Measurements from ENCODE around the gene EMB.
"Not testable (repeated sequence)": the region's sequence is repeated elsewhere in the genome, so short reads cannot be mapped to it uniquely, and the experiment has no call there.

The EMB gene, protein sequence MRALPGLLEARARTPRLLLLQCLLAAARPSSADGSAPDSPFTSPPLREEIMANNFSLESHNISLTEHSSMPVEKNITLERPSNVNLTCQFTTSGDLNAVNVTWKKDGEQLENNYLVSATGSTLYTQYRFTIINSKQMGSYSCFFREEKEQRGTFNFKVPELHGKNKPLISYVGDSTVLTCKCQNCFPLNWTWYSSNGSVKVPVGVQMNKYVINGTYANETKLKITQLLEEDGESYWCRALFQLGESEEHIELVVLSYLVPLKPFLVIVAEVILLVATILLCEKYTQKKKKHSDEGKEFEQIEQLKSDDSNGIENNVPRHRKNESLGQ

DNA sequence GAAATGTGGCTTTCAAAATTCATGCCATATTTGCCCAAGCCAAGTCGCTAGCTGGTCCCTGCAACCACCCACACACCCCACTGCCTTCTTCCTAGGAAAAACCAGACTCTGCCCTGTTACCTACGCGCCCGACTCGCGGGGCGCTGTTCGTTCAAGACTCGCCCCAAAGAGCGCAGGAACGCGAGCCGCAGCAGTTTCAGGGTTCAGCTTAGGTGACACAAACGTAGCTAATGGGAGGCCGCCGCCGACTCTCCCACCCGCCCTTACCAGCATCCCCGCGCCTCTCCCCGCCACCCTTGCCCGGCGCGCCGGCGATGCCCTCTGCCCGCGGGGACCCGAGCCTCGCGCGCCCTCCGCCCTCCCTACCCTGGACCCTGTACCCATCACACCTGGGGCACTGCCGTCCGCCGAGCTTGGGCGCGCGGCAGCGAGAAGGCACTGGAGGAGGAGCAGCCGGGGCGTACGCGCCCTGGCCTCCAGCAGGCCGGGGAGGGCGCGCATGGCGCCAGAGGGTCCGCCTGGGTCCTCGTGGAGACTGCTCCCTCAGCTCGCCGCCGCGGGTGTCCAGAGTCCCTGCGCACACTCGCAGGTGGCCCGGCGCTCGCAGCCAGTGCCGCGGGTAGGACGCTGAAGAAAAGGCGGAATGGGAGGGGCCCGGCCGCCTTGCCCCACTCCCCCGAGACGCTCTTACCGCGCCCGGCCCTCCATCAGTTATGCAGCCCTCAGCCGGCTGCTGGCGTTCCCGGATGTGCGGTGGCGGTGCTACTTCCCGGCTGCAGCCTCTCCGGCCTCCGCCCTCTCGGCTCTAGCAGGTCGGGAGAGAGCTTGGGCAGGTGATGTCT, at the start of gene EMB:
TSS of gene EMB (minus strand) at position 638 of the 842 bp plus-strand sequence. CDS start at position 501, 137 bp downstream.
- TF ChIP-seq, protein P1, sequence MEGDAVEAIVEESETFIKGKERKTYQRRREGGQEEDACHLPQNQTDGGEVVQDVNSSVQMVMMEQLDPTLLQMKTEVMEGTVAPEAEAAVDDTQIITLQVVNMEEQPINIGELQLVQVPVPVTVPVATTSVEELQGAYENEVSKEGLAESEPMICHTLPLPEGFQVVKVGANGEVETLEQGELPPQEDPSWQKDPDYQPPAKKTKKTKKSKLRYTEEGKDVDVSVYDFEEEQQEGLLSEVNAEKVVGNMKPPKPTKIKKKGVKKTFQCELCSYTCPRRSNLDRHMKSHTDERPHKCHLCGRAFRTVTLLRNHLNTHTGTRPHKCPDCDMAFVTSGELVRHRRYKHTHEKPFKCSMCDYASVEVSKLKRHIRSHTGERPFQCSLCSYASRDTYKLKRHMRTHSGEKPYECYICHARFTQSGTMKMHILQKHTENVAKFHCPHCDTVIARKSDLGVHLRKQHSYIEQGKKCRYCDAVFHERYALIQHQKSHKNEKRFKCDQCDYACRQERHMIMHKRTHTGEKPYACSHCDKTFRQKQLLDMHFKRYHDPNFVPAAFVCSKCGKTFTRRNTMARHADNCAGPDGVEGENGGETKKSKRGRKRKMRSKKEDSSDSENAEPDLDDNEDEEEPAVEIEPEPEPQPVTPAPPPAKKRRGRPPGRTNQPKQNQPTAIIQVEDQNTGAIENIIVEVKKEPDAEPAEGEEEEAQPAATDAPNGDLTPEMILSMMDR (IDR thresholded peaks at IDR 0.05; ENCODE audit: control insufficient read depth, extremely low read depth, insufficient read depth) = peak; percentile 52
- H3K4me3 ChIP-seq (ENCODE audit: low read depth, low read length) = peak within 1 kb of the TSS; percentile 72
- peak; percentile 66 for DNase-seq (ENCODE audit: low read depth)

DNA sequence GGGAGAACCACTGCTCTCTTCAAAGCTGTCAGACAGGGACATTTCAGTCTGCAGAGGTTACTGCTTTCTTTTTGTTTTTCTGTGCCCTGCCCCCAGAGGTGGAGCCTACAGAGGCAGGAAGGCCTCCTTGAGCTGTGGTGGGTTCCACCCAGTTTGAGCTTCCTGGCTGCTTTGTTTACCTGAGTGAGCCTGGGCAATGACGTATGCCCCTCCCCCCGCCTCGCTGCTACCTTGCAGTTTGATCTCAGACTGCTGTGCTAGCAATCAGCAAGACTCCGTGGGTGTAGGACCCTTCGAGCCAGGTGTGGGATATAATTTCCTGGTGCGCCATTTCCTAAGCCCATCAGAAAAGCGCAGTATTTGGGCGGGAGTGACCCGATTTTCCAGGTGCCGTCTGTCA, 48.4 kb upstream of the EMB start:
- H3K4me3 ChIP-seq (ENCODE audit: low read depth, low read length); DNase-seq (ENCODE audit: low read depth): not testable (repeated sequence)

DNA sequence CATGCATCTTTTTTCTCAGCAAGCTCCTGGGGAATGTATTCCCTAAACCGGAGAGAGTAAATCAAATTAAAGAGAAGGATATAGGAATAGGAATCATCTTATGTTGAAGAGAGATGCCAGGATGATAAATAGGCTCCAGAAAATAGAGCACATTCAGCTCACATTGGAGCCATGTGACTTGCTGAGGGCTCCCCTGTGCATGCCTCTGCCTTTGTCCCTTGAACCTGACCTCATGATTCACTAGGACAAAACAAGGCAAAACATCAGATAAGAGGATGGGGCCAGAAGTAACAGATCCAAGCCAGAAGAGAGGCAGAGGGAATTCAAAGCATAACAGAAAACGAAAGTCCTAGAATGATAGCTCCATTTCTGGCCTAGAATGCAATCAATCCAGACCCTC, 37.7 kb upstream of the EMB start:
- not testable (repeated sequence) for H3K4me3 ChIP-seq (ENCODE audit: low read depth, low read length); DNase-seq (ENCODE audit: low read depth)

DNA sequence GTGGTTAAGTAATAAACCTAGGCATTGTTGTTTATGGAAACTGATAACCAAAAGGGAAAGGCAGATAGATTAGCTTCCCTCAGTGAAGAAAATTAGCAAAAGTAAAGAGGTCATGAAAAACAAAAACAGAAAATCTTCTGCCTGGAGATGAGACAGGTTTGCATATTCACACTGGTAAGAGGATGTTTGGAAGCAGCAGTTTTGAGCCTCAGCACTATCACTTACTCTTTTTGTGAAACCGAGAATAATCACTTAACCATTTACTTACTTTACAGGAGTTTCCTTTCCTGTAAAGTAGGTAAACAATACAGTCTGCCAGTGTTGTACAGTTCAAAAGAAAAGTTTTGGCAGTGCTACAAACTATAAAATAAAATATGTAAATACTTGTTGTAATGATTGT, 35.5 kb upstream of the EMB start:
- H3K4me3 ChIP-seq (ENCODE audit: low read depth, low read length) = no peak overlapping the region
- TF ChIP-seq, protein P1 (IDR thresholded peaks at IDR 0.05; ENCODE audit: control insufficient read depth, extremely low read depth, insufficient read depth) = no peak

DNA sequence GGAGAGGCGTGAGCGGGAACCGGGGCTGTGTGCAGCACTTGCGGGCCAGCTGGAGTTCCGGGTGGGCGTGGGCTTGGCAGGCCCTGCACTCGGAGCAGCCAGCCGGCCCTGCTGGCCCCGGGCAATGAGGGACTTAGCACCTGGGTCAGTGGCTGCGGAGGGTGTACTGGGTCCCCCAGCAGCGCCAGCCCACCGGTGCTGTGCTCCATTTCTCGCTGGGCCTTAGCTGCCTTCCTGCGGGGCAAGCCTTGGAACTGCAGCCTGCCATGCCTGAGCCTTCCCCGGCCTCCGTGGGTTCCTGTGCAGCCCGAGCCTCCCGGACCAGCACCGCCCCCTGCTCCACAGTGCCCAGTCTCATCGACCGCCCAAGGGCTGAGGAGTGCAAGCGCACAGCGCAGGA, 23.9 kb upstream of the EMB start:
- not testable (repeated sequence) for H3K4me3 ChIP-seq (ENCODE audit: low read depth, low read length); DNase-seq (ENCODE audit: low read depth)

More for the DNA sequence above, 35.5 kb upstream of the EMB start:
- DNase-seq (ENCODE audit: low read depth) = no peak

DNA sequence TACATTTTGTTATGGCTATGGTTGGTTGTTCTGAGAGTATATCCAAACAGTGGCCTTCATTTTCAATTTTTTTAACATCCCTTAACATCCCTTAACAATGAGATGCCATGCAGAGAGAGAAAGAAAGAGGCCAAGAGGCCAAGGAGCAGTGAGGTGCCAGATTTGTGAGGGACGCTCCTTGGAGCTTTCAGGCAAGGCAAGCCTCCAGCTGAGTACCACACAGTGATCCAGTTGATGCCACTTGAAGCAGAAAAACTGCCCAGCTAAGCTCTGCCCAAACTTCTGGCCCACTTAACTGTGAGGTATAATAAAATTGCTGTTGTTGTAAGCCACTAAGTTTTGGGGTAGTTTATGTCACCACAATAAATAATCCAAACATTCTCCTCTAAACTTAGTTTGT, 22.6 kb upstream of the EMB start:
- no peak overlapping the region for H3K4me3 ChIP-seq (ENCODE audit: low read depth, low read length)
- no peak for DNase-seq (ENCODE audit: low read depth)
- TF ChIP-seq, protein P1 (IDR thresholded peaks at IDR 0.05; ENCODE audit: control insufficient read depth, extremely low read depth, insufficient read depth) = no peak

DNA sequence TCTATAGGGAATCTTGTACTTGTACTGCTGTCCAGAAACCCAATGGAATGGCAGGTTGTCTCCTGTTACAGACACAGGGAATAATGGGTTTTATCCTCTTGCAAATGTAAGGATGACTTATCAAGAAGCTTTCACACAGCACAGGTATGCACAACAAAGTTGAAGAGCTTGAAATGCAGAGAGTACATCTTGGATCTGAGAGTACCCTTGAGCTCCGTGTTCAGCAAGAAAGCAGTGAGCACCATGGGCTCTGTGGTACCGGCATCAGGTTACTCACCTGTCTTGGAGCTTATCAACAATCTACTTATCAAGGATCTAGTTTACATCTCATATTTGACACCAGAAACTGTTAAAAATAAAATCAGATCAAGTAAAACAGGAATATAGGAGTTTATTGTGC, 22.0 kb upstream of the EMB start:
- DNase-seq (ENCODE audit: low read depth) = no peak
- H3K4me3 ChIP-seq (ENCODE audit: low read depth, low read length) = no peak overlapping the region
- TF ChIP-seq, protein P1 (IDR thresholded peaks at IDR 0.05; ENCODE audit: control insufficient read depth, extremely low read depth, insufficient read depth) = no peak

DNA sequence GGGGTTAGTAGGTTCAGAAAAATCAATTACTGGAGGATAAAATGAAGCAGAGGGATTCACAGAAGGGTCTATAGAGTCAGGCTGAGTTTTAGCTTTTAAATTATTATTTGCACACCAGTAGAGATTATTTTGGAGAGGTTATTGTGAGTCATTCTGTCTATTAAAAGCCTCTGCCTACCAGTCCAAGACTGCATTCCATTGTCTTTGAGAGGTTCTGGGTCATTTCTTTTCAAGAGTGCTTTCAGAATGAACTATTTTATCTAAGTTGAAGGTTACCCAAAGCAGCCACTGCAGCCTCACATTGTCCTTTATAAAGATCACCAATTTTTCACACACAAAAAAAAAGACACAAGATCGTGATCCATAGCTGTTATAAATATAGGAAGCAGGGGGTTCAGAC, 21.5 kb upstream of the EMB start:
- DNase-seq (ENCODE audit: low read depth); H3K4me3 ChIP-seq (ENCODE audit: low read depth, low read length): not testable (repeated sequence)

DNA sequence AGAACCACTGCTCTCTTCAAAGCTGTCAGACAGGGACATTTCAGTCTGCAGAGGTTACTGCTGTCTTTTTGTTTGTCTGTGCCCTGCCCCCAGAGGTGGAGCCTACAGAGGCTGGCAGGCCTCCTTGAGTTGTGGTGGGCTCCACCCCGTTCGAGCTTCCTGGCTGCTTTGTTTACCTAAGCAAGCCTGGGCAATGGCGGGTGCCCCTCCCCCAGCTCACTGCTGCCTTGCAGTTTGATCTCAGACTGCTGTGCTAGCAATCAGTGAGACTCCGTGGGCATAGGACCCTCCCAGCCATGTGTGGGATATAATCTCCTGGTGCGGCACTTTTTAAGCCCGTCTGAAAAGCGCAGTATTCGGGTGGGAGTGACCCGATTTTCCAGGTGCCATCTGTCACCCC, 17.3 kb upstream of the EMB start:
- DNase-seq (ENCODE audit: low read depth); H3K4me3 ChIP-seq (ENCODE audit: low read depth, low read length): not testable (repeated sequence)

DNA sequence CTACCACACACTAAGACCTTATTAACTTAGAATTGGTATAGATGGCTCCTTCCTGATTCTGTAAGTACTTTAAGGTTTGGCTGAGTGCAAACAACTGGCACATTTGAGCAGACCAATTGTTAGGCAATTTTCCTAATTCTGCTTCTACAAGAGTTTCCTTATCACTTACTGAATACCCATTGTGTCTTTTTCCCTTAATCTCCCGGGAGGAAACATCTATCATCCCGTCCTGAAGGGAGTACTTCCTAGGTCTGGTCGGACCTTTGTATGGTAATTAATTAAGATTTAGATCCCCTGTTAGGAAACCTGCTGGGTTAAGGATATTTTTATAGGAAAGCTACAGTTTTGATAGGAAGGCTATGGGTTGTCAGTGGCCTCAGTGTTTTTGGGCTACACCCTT, 8.2 kb upstream of the EMB start:
- H3K4me3 ChIP-seq (ENCODE audit: low read depth, low read length); DNase-seq (ENCODE audit: low read depth): not testable (repeated sequence)

All from LNCaP clone FGC (cell line).